ENCODE measurements around the gene HTR1D.
A peak's percentile ranks its signal among the peaks of the same experiment; 100 is the strongest.
"Not testable (repeated sequence)": the region's sequence is repeated elsewhere in the genome, so short reads cannot be mapped to it uniquely, and the experiment has no call there.

The HTR1D gene

GRCh38 chr1:23215751-23216449, 1.4 kb downstream of the HTR1D start:
- Histone ChIP-seq H3K27me3 (ENCODE audit: control insufficient read depth, insufficient read depth, low read length) (peaks cover 38% of the 10 kb centered on the region), H3K4me3 (ENCODE audit: low read length) (no peak overlapping the region), H3K4me2 (ENCODE audit: low read length) (no peak overlapping the region), H3K4me1 (ENCODE audit: control insufficient read depth, insufficient read depth, low read length) (peaks cover 5% of the 10 kb centered on the region), H3K9me3 (replicated peaks; ENCODE audit: low read length) (no peaks in the 10 kb centered on the region), H3K9ac (ENCODE audit: low read depth, low read length) (no peak overlapping the region), H3K36me3 (ENCODE audit: insufficient read depth, low read length) (no peaks in the 10 kb centered on the region)

GRCh38 chr1:23215291-23215690, 2.0 kb downstream of the HTR1D start:
- no peaks in the 10 kb centered on the region for H3K9me3 ChIP-seq (replicated peaks; ENCODE audit: low read length)
- H3K9ac ChIP-seq (ENCODE audit: low read depth, low read length) = no peak overlapping the region
- no peaks in the 10 kb centered on the region for H3K36me3 ChIP-seq (ENCODE audit: insufficient read depth, low read length)
- peaks cover 5% of the 10 kb centered on the region for H3K4me1 ChIP-seq (ENCODE audit: control insufficient read depth, insufficient read depth, low read length)
- no peak overlapping the region for H3K4me2 ChIP-seq (ENCODE audit: low read length)
- H3K27me3 ChIP-seq (ENCODE audit: control insufficient read depth, insufficient read depth, low read length) = peaks cover 40% of the 10 kb centered on the region
- no peak overlapping the region for H3K4me3 ChIP-seq (ENCODE audit: low read length)

DNA sequence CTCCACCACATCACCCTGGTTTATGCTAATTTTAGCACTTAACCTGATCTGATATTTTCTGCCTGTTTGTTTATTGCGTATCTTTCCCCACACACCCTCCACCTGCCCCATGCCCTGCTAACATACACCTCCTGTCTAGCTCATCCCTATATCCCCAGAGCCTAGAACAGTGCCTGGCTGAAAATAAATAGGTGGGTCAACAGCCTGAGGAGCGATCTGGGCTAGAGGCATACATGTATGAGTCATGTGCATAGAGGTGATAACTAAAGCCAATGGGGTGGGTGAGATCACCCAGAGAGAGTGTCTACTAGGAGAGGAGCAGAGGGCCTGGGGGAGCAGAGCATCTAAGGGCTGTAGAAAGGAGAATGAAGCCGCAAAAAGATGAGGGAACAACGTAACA, 2.7 kb downstream of the HTR1D start:
- Histone ChIP-seq H3K4me3 (ENCODE audit: low read length) (no peak overlapping the region), H3K9me3 (replicated peaks; ENCODE audit: low read length) (no peaks in the 10 kb centered on the region), H3K4me2 (ENCODE audit: low read length) (no peak overlapping the region), H3K9ac (ENCODE audit: low read depth, low read length) (no peak overlapping the region), H3K27me3 (ENCODE audit: control insufficient read depth, insufficient read depth, low read length) (peaks cover 37% of the 10 kb centered on the region), H3K36me3 (ENCODE audit: insufficient read depth, low read length) (no peaks in the 10 kb centered on the region), H3K4me1 (ENCODE audit: control insufficient read depth, insufficient read depth, low read length) (peaks cover 5% of the 10 kb centered on the region)

- Histone ChIP-seq H3K27me3 (ENCODE audit: control insufficient read depth, insufficient read depth, low read length) (peaks cover 29% of the 10 kb centered on the region), H3K9me3 (replicated peaks; ENCODE audit: low read length) (no peaks in the 10 kb centered on the region), H3K9ac (ENCODE audit: low read depth, low read length) (no peak overlapping the region), H3K4me2 (ENCODE audit: low read length) (no peak overlapping the region), H3K4me3 (ENCODE audit: low read length) (no peak overlapping the region), H3K4me1 (ENCODE audit: control insufficient read depth, insufficient read depth, low read length) (peaks cover 2% of the 10 kb centered on the region), H3K36me3 (ENCODE audit: insufficient read depth, low read length) (no peaks in the 10 kb centered on the region)
Observed at GRCh38 chr1:23211955-23212354, 5.3 kb downstream of the HTR1D start.

DNA sequence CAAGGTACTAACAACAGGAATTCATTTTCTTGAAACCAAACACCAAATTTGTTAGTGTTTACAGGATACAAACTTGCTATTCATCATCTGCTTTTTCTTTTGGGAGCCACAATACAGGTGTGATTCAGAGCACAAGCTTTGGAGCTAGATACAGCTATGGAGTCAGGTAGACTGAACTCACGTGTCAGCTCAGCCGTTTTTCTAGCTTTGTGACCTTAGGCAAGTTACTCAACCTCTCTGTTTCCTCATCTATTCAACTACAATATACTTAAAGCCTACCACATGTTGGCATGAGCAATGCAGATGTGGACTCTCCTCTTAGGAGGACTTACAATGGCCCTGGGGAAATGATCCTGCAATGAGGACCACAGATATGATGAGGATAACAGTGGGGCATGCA, 6.3 kb downstream of the HTR1D start:
- no peak overlapping the region for H3K9ac ChIP-seq (ENCODE audit: low read depth, low read length)
- H3K4me1 ChIP-seq (ENCODE audit: control insufficient read depth, insufficient read depth, low read length) = no peaks in the 10 kb centered on the region
- H3K36me3 ChIP-seq (ENCODE audit: insufficient read depth, low read length) = no peaks in the 10 kb centered on the region
- H3K4me2 ChIP-seq (ENCODE audit: low read length) = no peak overlapping the region
- peaks cover 19% of the 10 kb centered on the region for H3K27me3 ChIP-seq (ENCODE audit: control insufficient read depth, insufficient read depth, low read length)
- no peaks in the 10 kb centered on the region for H3K9me3 ChIP-seq (replicated peaks; ENCODE audit: low read length)
- H3K4me3 ChIP-seq (ENCODE audit: low read length) = no peak overlapping the region

DNA sequence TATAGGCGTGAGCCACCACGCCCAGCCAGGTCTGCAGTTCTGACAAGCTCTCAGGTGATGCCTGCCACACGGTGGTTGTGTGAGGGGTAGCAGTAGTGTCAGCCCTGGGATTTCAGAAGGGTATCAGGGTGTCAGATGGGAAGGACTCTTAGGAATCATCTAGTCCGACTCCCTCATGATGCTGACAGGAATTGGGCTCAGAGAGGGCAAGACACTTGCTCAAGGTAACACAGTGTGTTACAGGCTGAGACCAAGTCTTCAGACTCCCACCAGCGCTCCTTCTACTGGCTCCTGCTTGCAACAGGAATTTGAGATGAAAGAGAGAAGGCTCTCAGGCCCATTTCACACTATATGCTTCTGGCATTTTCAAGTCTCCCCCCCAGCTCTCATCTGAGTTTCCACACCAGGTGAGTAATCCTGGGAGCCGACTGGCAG, 6.9 kb downstream of the HTR1D start:
- no peak overlapping the region for H3K9ac ChIP-seq (ENCODE audit: low read depth, low read length)
- no peaks in the 10 kb centered on the region for H3K4me1 ChIP-seq (ENCODE audit: control insufficient read depth, insufficient read depth, low read length)
- H3K9me3 ChIP-seq (replicated peaks; ENCODE audit: low read length) = no peaks in the 10 kb centered on the region
- peaks cover 13% of the 10 kb centered on the region for H3K27me3 ChIP-seq (ENCODE audit: control insufficient read depth, insufficient read depth, low read length)
- no peaks in the 10 kb centered on the region for H3K36me3 ChIP-seq (ENCODE audit: insufficient read depth, low read length)
- H3K4me2 ChIP-seq (ENCODE audit: low read length) = no peak overlapping the region
- H3K4me3 ChIP-seq (ENCODE audit: low read length) = no peak overlapping the region

DNA sequence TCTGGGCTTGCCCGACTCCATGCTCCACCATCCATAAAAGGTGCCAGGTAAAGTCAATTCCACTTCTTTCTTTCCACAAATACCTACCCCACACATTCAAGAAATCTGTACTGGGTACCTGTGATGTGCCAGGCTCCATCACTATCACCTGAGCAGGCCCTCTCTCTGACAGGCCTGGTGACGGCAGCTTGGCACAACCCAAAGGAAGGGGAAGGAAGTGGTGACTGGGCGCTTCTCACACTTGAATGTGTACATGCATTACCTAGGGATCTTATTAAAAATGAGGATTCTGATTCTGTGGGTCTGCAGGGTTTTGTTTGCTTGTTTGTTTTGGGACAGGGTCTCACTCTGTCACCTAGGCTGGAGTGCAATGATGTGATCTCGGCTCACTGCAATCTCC, 7.5 kb downstream of the HTR1D start:
- no peaks in the 10 kb centered on the region for H3K36me3 ChIP-seq (ENCODE audit: insufficient read depth, low read length)
- H3K9ac ChIP-seq (ENCODE audit: low read depth, low read length) = no peak overlapping the region
- no peaks in the 10 kb centered on the region for H3K4me1 ChIP-seq (ENCODE audit: control insufficient read depth, insufficient read depth, low read length)
- H3K4me3 ChIP-seq (ENCODE audit: low read length) = no peak overlapping the region
- no peaks in the 10 kb centered on the region for H3K9me3 ChIP-seq (replicated peaks; ENCODE audit: low read length)
- peaks cover 13% of the 10 kb centered on the region for H3K27me3 ChIP-seq (ENCODE audit: control insufficient read depth, insufficient read depth, low read length)
- H3K4me2 ChIP-seq (ENCODE audit: low read length) = no peak overlapping the region

GRCh38 chr1:23208527-23208926, 8.8 kb downstream of the HTR1D start:
- H3K27me3 ChIP-seq (ENCODE audit: control insufficient read depth, insufficient read depth, low read length) = peaks cover 13% of the 10 kb centered on the region
- no peaks in the 10 kb centered on the region for H3K9me3 ChIP-seq (replicated peaks; ENCODE audit: low read length)
- H3K4me3 ChIP-seq (ENCODE audit: low read length) = no peak overlapping the region
- H3K4me2 ChIP-seq (ENCODE audit: low read length) = no peak overlapping the region
- no peak overlapping the region for H3K9ac ChIP-seq (ENCODE audit: low read depth, low read length)
- no peaks in the 10 kb centered on the region for H3K36me3 ChIP-seq (ENCODE audit: insufficient read depth, low read length)
- no peaks in the 10 kb centered on the region for H3K4me1 ChIP-seq (ENCODE audit: control insufficient read depth, insufficient read depth, low read length)

DNA sequence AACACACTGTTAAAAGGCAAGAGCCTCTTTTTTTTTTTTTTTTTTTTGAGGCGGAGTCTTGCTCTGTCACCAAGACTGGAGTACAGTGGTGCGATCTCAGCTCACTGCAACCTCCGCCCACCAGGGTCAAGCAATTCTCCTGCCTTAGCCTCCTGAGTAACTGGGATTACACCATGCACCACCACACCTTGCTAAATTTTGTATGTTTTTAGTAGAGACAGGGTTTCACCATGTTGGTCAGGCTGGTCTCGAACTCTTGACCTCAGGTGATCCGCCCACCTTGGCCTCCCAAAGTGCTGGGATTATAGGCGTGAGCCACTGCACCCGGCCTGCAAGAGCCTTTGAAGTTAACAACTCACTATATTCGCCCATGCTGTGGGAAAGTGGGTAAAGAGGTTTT, 9.6 kb downstream of the HTR1D start:
- H3K27me3 ChIP-seq (ENCODE audit: control insufficient read depth, insufficient read depth, low read length) = peaks cover 13% of the 10 kb centered on the region
- not testable (repeated sequence) for H3K4me1 ChIP-seq (ENCODE audit: control insufficient read depth, insufficient read depth, low read length); H3K9me3 ChIP-seq (replicated peaks; ENCODE audit: low read length); H3K4me2 ChIP-seq (ENCODE audit: low read length); H3K36me3 ChIP-seq (ENCODE audit: insufficient read depth, low read length); H3K9ac ChIP-seq (ENCODE audit: low read depth, low read length); H3K4me3 ChIP-seq (ENCODE audit: low read length)

- H3K9me3 ChIP-seq (replicated peaks; ENCODE audit: low read length) = no peaks in the 10 kb centered on the region
- H3K36me3 ChIP-seq (ENCODE audit: insufficient read depth, low read length) = no peaks in the 10 kb centered on the region
- no peaks in the 10 kb centered on the region for H3K27me3 ChIP-seq (ENCODE audit: control insufficient read depth, insufficient read depth, low read length)
- H3K4me2 ChIP-seq (ENCODE audit: low read length) = peak overlapping the region; percentile 22
- H3K4me3 ChIP-seq (ENCODE audit: low read length) = no peak overlapping the region
- H3K9ac ChIP-seq (ENCODE audit: low read depth, low read length) = no peak overlapping the region
- H3K4me1 ChIP-seq (ENCODE audit: control insufficient read depth, insufficient read depth, low read length) = peaks cover 28% of the 10 kb centered on the region
Observed at GRCh38 chr1:23202263-23202749, 15.0 kb downstream of the HTR1D start.

DNA sequence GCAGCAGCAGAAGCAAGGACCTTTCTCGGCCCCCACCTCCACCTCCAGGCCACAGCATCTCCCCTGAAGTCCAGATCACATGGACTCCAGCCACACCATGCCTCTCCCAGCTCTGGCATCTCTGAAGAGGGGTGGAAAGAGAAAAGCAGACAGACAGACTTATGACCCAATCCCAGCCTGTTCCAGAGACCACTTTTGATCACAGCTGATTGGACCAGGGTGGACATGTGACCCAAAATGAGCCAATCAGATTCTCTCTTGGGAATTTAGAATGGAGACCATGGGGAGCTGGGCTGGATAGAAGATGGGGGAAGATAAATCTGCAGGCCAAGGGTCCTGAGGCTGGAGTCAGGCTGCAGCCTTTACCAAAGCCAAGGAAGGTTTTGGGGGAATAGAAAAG, 16.4 kb downstream of the HTR1D start:
- Histone ChIP-seq H3K4me3 (ENCODE audit: low read length) (no peak overlapping the region), H3K4me1 (ENCODE audit: control insufficient read depth, insufficient read depth, low read length) (peaks cover 40% of the 10 kb centered on the region), H3K27me3 (ENCODE audit: control insufficient read depth, insufficient read depth, low read length) (no peaks in the 10 kb centered on the region), H3K4me2 (ENCODE audit: low read length) (no peak overlapping the region), H3K9ac (ENCODE audit: low read depth, low read length) (no peak overlapping the region), H3K9me3 (replicated peaks; ENCODE audit: low read length) (no peaks in the 10 kb centered on the region), H3K36me3 (ENCODE audit: insufficient read depth, low read length) (no peaks in the 10 kb centered on the region)

DNA sequence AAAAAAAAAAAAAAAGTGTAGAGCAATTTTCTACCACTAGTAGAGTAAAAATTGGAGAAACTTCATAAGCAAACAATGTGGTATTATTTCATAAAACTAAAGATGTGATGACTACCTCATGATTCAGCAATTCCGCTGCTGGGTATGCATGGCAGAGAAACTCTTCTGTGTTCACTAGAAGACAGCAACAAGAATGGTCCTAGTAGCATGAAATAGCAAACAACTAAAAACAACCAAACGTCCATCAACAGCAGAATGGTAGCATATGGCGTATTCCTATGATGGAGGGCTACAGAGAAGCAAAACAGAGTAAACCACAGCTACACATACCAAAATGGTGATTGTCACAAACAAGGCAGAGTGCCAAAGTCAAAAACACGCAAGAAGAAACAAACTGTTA, 18.9 kb downstream of the HTR1D start:
- H3K4me3 ChIP-seq (ENCODE audit: low read length) = no peak overlapping the region

More for the DNA sequence above, 18.9 kb downstream of the HTR1D start:
- Histone ChIP-seq H3K9me3 (replicated peaks; ENCODE audit: low read length) (no peaks in the 10 kb centered on the region), H3K4me1 (ENCODE audit: control insufficient read depth, insufficient read depth, low read length) (peaks cover 65% of the 10 kb centered on the region), H3K27me3 (ENCODE audit: control insufficient read depth, insufficient read depth, low read length) (no peaks in the 10 kb centered on the region), H3K4me2 (ENCODE audit: low read length) (peak overlapping the region; percentile 11), H3K36me3 (ENCODE audit: insufficient read depth, low read length) (no peaks in the 10 kb centered on the region), H3K9ac (ENCODE audit: low read depth, low read length) (peak overlapping the region; percentile 35)
